Muscle of back (tissue), 10 donors: ENCODE measurements around the gene DGCR2. TPM values are rescaled to one million over a fixed set of nuclear protein-coding genes. Genes with fewer than 3 reads are reported as not detected.

Experiments used
- polyA plus RNA-seq, 10 donors: library from polyadenylated mRNA; unstranded; fragments of 120-200 nt; gene quantifications; one replicate each; pipeline ENCODE4 v1.2.1, GENCODE V29; 2013; ENCODE audit not compliant: insufficient read length in 10 of 10

Gene DGCR2
- polyA plus RNA-seq, 10 donors, result 37.0 to 59.6 (median 48.1) TPM

Other genes with a start within 250 kb of the DGCR2 start
- gene DGCR6, start 216.1 kb downstream of the DGCR2 start, polyA plus RNA-seq, result 10 to 100 TPM; 34.3 to 94.2 (median 79.4) TPM
- gene PRODH, start 186.1 kb downstream of the DGCR2 start, polyA plus RNA-seq, result 10 to 100 TPM in 1 of 10 donors, 1 to 10 TPM in 9; 2.9 to 11.6 (median 6.1) TPM
- gene TSSK2, start 8.9 kb upstream of the DGCR2 start, polyA plus RNA-seq, result under 1 TPM in 3 of 10 donors, not detected in 7; 0.11 to 0.62 (median 0.31) TPM
- gene ESS2, start 22.2 kb upstream of the DGCR2 start, polyA plus RNA-seq, result 10 to 100 TPM in 8 of 10 donors, 1 to 10 TPM in 2; 9.5 to 14.4 (median 11.3) TPM
- gene GSC2, start 27.9 kb upstream of the DGCR2 start, polyA plus RNA-seq, result not detected
- gene SLC25A1, start 56.3 kb upstream of the DGCR2 start, polyA plus RNA-seq, result 10 to 100 TPM; 15.6 to 35.0 (median 19.4) TPM
- 10 to 100 TPM; 11.6 to 27.6 (median 18.6) TPM for gene CLTCL1, start 169.3 kb upstream of the DGCR2 start, polyA plus RNA-seq